Measurements from ENCODE around the gene ADNP2. TPM values are rescaled to one million over a fixed set of nuclear protein-coding genes. Genes with fewer than 3 reads are reported as not detected.

ADNP2 gene
- total and polyA plus RNA-seq, 2 of the 13 experiments (the other 11 are each of a cell fraction or from before 2014, with no cell fraction given) = 10.8 to 25.5 TPM

- peaks cover 29% of the 10 kb centered on the region for H4K20me1 ChIP-seq (ENCODE audit: insufficient read depth, low read length)
- TF ChIP-seq GLI4 (CRISPR knock-in tag; IDR thresholded peaks at IDR 0.05; ENCODE audit: borderline replicate concordance) = no peak
- no peak for TF ChIP-seq YEATS4 (CRISPR knock-in tag; IDR thresholded peaks at IDR 0.05; ENCODE audit: borderline replicate concordance)
- TF ChIP-seq, protein P1, sequence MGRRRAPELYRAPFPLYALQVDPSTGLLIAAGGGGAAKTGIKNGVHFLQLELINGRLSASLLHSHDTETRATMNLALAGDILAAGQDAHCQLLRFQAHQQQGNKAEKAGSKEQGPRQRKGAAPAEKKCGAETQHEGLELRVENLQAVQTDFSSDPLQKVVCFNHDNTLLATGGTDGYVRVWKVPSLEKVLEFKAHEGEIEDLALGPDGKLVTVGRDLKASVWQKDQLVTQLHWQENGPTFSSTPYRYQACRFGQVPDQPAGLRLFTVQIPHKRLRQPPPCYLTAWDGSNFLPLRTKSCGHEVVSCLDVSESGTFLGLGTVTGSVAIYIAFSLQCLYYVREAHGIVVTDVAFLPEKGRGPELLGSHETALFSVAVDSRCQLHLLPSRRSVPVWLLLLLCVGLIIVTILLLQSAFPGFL (CRISPR knock-in tag; IDR thresholded peaks at IDR 0.05) = no peak
- TF ChIP-seq, protein P2, sequence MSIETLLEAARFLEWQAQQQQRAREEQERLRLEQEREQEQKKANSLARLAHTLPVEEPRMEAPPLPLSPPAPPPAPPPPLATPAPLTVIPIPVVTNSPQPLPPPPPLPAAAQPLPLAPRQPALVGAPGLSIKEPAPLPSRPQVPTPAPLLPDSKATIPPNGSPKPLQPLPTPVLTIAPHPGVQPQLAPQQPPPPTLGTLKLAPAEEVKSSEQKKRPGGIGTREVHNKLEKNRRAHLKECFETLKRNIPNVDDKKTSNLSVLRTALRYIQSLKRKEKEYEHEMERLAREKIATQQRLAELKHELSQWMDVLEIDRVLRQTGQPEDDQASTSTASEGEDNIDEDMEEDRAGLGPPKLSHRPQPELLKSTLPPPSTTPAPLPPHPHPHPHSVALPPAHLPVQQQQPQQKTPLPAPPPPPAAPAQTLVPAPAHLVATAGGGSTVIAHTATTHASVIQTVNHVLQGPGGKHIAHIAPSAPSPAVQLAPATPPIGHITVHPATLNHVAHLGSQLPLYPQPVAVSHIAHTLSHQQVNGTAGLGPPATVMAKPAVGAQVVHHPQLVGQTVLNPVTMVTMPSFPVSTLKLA (IDR thresholded peaks at IDR 0.05) = no peak
- H3K36me3 ChIP-seq (replicated peaks in 1 of 2; ENCODE audit: control insufficient read depth in 1 of 2, insufficient read depth in 2 of 2, low read length in 2 of 2) = peaks cover 7 to 60% of the 10 kb centered on the region in 2 experiments
- WGBS (ENCODE audit: low lambda C conversion rate) = 97% methylated on average over 1 of the region's 1 CpG
- H3K4me3 ChIP-seq (replicated peaks in 1 of 3; ENCODE audit: insufficient read depth in 1 of 3, low read depth in 2 of 3, low read length in 3 of 3) = no peak overlapping the region
- no TSS peak for BruUV-seq (replicated peaks)
- H3K79me2 ChIP-seq (ENCODE audit: insufficient read depth, low read length) = peaks cover 89% of the 10 kb centered on the region
- no peak overlapping the region for H3K9ac ChIP-seq (ENCODE audit: insufficient read depth, low read depth, low read length)
- ChIA-PET POLR2A (no interaction called here), CTCF (ENCODE audit: low intra/inter-chr PET ratio, low total read pairs) (no interaction called here)
- H3K4me2 ChIP-seq (ENCODE audit: low read depth, low read length) = no peak overlapping the region
- no peak overlapping the region for H2AFZ ChIP-seq (ENCODE audit: low read length)
- FAIRE-seq = no peak
- H3K9me3 ChIP-seq (ENCODE audit: low read length) = no peaks in the 10 kb centered on the region
- H3K27me3 ChIP-seq (ENCODE audit: control insufficient read depth in 1 of 2, insufficient read depth in 2 of 2, low read length in 2 of 2) = no peaks in the 10 kb centered on the region
- H3K4me1 ChIP-seq (ENCODE audit: insufficient read depth, low read length) = peaks cover 29% of the 10 kb centered on the region
- in situ Hi-C loops (cut with HindIII; ENCODE audit: extremely low pct_ligation_motif_present, low pct_unique_long_range_greater_than_20kb) = no loop called here
- no peak for ATAC-seq
- intact Hi-C loops (cut with micrococcal nuclease; ENCODE audit: unreplicated experiment) = no loop called here
- no peak for DNase-seq (ENCODE audit: low spot score)
- H3K27ac ChIP-seq (ENCODE audit: extremely low read length, insufficient read depth, low read length) = no peak overlapping the region
These were observed 11.9 kb downstream of the ADNP2 start for GRCh38 chr18:80120932-80121331.

GRCh38 chr18:80124131-80124530, 15.1 kb downstream of the ADNP2 start:
- no peak overlapping the region for H3K27ac ChIP-seq (ENCODE audit: extremely low read length, insufficient read depth, low read length)
- peaks cover 23% of the 10 kb centered on the region; the same call in 1 of the 2 replicates for H4K20me1 ChIP-seq (ENCODE audit: insufficient read depth, low read length)
- peaks cover 7 to 45% of the 10 kb centered on the region in 2 experiments for H3K36me3 ChIP-seq (replicated peaks in 1 of 2; ENCODE audit: control insufficient read depth in 1 of 2, insufficient read depth in 2 of 2, low read length in 2 of 2)
- H3K9me3 ChIP-seq (ENCODE audit: low read length) = no peaks in the 10 kb centered on the region
- no peaks in the 10 kb centered on the region for H3K27me3 ChIP-seq (ENCODE audit: control insufficient read depth in 1 of 2, insufficient read depth in 2 of 2, low read length in 2 of 2)
- H3K79me2 ChIP-seq (ENCODE audit: insufficient read depth, low read length) = peaks cover 92% of the 10 kb centered on the region
- BruUV-seq (replicated peaks) = no TSS peak
- POLR2A ChIA-PET = no interaction called here
- FAIRE-seq (no peak), DNase-seq (ENCODE audit: low spot score) (no peak), ATAC-seq (no peak)
- no peak overlapping the region for H3K9ac ChIP-seq (ENCODE audit: insufficient read depth, low read depth, low read length)
- intact Hi-C loops (cut with micrococcal nuclease; ENCODE audit: unreplicated experiment) = no loop called here
- H2AFZ ChIP-seq (ENCODE audit: low read length) = no peak overlapping the region
- no peak overlapping the region for H3K4me3 ChIP-seq (replicated peaks in 1 of 3; ENCODE audit: insufficient read depth in 1 of 3, low read depth in 2 of 3, low read length in 3 of 3)
- in situ Hi-C loops (cut with HindIII; ENCODE audit: extremely low pct_ligation_motif_present, low pct_unique_long_range_greater_than_20kb) = no loop called here
- no peak overlapping the region for H3K4me2 ChIP-seq (ENCODE audit: low read depth, low read length)
- CTCF ChIA-PET (ENCODE audit: low intra/inter-chr PET ratio, low total read pairs) = no interaction called here
- TF ChIP-seq MYC (CRISPR knock-in tag; IDR thresholded peaks at IDR 0.05; ENCODE audit: borderline replicate concordance) = no peak
- peaks cover 11% of the 10 kb centered on the region for H3K4me1 ChIP-seq (ENCODE audit: insufficient read depth, low read length)
